GM21390 (cell line): ENCODE results near the gene RAB43.

Experiments used
- ATAC-seq: cut with Tn5 transposase; IDR thresholded peaks from one replicate; pipeline ENCODE4 v1.9.1; 2021; ENCODE audit not compliant: unreplicated experiment

Gene RAB43

GRCh38 chr3:129061888-129062834, 59.4 kb downstream of the RAB43 start:
- no peak for ATAC-seq

- no peak for ATAC-seq
Measured at GRCh38 chr3:129061023-129061887, 60.3 kb downstream of the RAB43 start.

GRCh38 chr3:129060276-129061022, 61.2 kb downstream of the RAB43 start, which contains the start of gene GP9:
Gene GP9 (plus strand): TSS chr3:129060779. CDS start chr3:129061740, 961 bp downstream.
- no peak for ATAC-seq

- ATAC-seq, result no peak
Measured at GRCh38 chr3:129059311-129059958, 62.2 kb downstream of the RAB43 start.

GRCh38 chr3:129058441-129059200, 63.0 kb downstream of the RAB43 start:
- peak; percentile 52 for ATAC-seq

GRCh38 chr3:129057249-129057648, 64.4 kb downstream of the RAB43 start:
- no peak for ATAC-seq

- no peak for ATAC-seq
Measured at GRCh38 chr3:129056451-129057173, 65.0 kb downstream of the RAB43 start.

- no peak for ATAC-seq
Measured at GRCh38 chr3:129054605-129055104, 66.9 kb downstream of the RAB43 start.

GRCh38 chr3:129052675-129053074, 68.9 kb downstream of the RAB43 start:
- ATAC-seq, result no peak

- no peak for ATAC-seq
Measured at GRCh38 chr3:129051871-129052340, 69.7 kb downstream of the RAB43 start.

GRCh38 chr3:129050556-129051295, 70.9 kb downstream of the RAB43 start:
- no peak for ATAC-seq

- no peak for ATAC-seq
Measured at GRCh38 chr3:129047553-129047839, 74.1 kb downstream of the RAB43 start.

- ATAC-seq, result no peak
Measured at GRCh38 chr3:129046732-129047552, 74.7 kb downstream of the RAB43 start.

- ATAC-seq, result no peak
Measured at GRCh38 chr3:129046037-129046731, 75.4 kb downstream of the RAB43 start.

- no peak for ATAC-seq
Measured at GRCh38 chr3:129045675-129046036, 75.9 kb downstream of the RAB43 start.

GRCh38 chr3:129040579-129041300, 80.9 kb downstream of the RAB43 start:
- no peak for ATAC-seq
